Mononuclear cell (primary cell): ENCODE results near the gene PREX1. TPM values are rescaled to one million over a fixed set of nuclear protein-coding genes. Genes with fewer than 3 reads are reported as not detected.

Source experiments
- H3K27me3 ChIP-seq: 2 replicates; pipeline ENCODE4 v1.6.0; 2011; ENCODE audit warnings: low read length, control low read depth; ENCODE audit not compliant: insufficient read depth
- H3K4me1 ChIP-seq: 2 replicates; pipeline ENCODE4 v1.5.1; 2011; ENCODE audit warnings: mild to moderate bottlenecking, low read length, control low read depth; ENCODE audit not compliant: insufficient read depth
- H3K4me3 ChIP-seq: 2 replicates; pipeline ENCODE4 v1.5.1; 2011; ENCODE audit warnings: mild to moderate bottlenecking, low read length, moderate library complexity
- H3K9me3 ChIP-seq: 2 replicates; pipeline ENCODE4 v1.5.1; 2011; ENCODE audit warnings: low read depth, mild to moderate bottlenecking, control low read depth, low read length
- total RNA-seq: library from RNA; depleted of rRNA; stranded (reverse); fragments of >200 nt; gene quantifications from one replicate; pipeline ENCODE4 v1.2.3, GENCODE V29; 2012

PREX1 gene
- total RNA-seq, 1 donor = 128 TPM

DNA sequence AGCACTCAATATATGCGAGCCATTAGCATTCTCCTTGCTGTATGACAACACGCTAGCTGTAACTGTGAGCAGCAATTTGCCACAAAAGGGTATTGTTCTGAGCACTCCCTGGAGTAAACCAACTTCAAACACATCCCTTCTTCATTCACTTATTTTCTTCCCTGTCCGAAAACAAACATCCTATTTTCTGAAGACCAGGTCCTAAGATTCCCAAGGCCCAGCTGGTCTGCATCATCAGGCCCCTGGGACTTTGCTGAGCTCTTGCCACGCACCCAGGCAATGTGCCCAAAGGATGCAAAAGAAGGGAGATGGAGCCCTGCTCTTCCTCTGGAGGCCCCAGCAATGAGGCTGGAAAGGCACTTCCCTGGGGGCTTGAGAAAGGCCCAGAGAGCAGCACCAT lies 118.1 kb downstream of the PREX1 start:
- Histone ChIP-seq H3K4me1 (peaks cover 81% of the 10 kb centered on the region), H3K4me3 (no peak overlapping the region), H3K27me3 (no peaks in the 10 kb centered on the region), H3K9me3 (no peaks in the 10 kb centered on the region)

DNA sequence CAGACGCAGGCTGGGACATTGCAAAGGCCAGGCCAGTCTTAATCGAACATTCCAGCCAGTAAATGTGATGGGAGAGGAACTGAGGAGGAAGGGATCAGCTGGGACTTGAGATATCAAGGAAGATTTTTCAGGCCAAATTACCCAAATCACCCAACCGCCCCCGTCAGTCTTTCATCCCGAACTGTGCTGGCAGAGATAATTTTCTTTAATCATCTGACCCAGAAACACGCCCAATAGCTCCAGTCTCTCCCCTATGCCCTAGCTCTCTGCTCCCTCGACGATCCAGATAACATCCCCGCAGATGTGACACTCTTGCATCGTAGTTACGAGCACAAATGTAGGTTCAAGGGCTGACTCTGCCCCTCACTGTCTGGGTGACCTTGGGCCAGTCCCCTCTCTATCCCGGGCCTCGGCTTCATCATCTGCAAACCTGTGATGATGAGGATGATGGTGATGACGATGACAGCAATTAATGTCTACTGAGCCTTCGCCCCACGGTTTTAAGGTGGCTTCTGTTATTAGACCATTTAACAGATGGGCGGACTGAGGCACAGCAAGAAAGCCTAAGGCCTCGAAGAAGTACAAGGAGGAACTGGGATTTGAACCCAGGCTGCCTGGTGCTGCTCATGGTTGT lies 118.6 kb downstream of the PREX1 start:
- Histone ChIP-seq H3K4me3 (no peak overlapping the region), H3K4me1 (peaks cover 76% of the 10 kb centered on the region), H3K9me3 (no peaks in the 10 kb centered on the region), H3K27me3 (no peaks in the 10 kb centered on the region)

DNA sequence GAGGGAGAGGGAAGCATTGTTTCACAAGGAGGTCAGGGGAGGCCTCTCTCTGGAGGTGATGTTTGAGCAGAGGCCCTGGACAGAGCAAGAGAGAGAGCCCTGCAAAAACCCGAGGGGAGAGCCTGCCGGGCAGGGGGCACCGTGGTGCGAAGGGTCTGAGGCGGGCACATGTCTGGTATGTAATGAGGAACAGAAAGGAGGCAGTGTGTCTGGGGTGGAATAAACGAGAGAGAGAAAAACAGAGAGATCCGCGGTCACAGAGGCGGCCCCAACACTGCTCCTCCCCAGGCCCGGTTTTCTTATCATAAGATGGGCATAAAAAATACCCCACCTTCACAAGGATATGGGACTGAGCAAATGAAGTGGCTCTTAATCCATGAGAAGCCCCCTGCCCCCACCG lies 119.2 kb downstream of the PREX1 start:
- H3K4me3 ChIP-seq = no peak overlapping the region
- H3K27me3 ChIP-seq = no peaks in the 10 kb centered on the region
- no peaks in the 10 kb centered on the region for H3K9me3 ChIP-seq
- peaks cover 76% of the 10 kb centered on the region for H3K4me1 ChIP-seq

DNA sequence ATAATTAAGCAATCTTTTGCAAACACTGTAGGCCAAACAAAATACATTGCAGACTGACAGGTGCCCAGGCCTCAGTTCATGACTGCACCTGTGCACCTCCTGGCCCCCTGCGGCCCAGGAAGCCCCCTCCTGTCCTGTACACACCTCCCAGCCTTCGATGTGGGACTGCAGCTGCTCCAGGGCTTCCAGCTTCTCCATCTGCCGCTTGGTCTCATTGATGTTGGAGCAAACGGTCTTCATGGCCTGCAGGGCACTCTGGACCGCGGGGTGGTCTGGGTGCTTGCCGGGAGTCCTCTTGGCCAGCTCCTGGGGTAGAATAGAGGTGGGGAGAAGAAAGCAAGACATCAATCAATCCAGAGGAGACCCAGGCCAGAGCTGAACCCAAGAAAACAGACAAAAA lies 119.7 kb downstream of the PREX1 start:
- Histone ChIP-seq H3K4me1 (peaks cover 76% of the 10 kb centered on the region), H3K9me3 (no peaks in the 10 kb centered on the region), H3K4me3 (no peak overlapping the region), H3K27me3 (no peaks in the 10 kb centered on the region)

DNA sequence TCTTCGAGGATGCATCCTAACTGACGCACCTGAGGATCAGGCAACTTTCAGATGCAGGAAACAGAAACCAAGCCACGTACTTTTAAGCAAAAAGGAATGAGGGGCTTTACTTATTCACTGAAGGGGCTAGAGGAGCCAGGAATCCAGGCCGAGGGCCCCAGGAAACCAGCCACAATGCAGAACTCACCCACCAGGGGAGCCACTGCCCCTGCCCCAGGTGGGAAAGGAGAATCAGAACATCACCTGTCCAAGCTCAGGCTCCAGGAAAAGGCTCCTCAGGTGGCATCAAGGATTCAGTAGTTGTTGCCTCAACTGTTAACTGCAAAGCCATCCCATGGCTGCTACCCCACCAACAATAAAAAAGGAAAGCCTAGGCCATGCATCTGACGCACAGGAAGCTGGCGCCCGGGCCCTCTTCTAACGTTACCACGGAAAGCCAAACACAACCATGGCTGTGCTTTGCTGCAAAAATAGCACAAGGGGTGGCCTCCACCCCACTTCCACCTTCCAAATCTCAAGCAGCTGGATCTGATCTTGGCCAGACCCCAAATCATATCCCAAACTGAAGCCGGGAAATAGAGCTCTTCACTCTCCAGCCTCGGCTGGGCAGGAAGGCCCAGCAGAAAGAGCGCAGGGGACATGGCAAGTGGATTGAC lies 121.0 kb downstream of the PREX1 start:
- H3K4me3 ChIP-seq = no peak overlapping the region
- H3K9me3 ChIP-seq = no peaks in the 10 kb centered on the region
- no peaks in the 10 kb centered on the region for H3K27me3 ChIP-seq
- peaks cover 72% of the 10 kb centered on the region for H3K4me1 ChIP-seq

DNA sequence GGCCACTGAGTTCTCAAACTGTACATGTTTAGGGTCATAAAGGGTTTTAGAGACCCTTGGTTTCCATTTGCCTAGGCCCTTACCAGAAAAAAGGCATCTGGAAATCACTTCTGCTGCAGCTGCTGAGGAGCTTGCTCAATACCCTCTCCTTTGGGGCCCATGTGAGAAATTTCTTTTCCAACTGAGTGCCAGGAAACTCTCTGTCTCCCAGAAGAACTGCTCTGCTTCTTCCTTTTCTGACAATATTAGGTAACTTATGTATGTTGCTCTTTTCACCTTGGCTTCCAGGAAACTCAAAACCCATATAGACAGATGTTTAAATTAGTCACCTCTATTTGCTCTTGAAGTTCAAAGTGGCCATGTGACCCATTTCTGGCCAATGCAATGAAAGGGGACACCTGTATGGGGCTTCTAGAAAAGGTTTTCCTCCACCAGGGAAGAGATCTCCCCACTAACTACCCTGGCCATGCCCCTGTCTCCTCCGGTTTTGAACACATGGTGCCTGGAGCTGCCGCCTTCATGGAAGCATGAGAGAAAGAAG lies 121.6 kb downstream of the PREX1 start:
- Histone ChIP-seq H3K4me1 (peaks cover 65% of the 10 kb centered on the region), H3K4me3 (no peak overlapping the region), H3K27me3 (no peaks in the 10 kb centered on the region), H3K9me3 (no peaks in the 10 kb centered on the region)

DNA sequence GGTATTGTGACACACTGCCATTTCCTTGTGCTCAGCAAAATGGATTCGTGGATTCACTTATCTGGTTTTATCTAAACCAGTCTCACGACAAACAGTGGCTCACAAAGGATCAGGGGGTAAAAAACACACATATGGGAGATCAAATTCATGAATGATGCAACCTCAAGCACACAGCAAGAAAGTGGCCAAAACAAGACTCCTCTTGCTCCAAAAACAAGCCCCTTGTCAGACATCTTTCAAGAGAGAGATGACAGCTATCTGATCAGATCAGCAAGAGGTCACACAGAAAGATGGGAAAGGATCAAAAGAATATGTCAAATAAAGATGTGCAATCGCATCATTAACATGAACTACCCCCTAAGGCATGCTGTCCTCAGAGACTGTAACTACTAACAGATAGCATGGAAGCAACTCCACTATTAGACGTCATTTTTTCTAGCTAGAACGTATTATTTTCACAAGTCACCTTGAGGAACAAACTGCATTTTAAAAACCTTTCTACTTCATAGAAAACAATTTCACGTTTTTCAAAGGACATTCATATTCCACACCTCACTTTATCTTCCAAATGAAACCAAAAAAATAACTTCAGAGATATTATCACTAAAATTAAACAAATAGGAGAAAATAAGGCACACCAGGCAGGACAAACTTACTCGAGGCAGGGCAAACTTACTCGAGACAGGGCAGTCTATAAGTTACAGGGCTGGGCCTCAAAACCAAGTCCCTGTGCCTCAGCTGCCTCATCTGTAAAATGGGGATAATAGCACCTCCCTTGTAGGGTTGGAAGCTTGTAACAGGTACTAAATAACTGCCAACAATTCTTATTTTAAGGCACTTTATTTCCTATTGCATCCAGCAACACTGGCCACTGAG lies 122.3 kb downstream of the PREX1 start:
- Histone ChIP-seq H3K9me3 (no peaks in the 10 kb centered on the region), H3K4me1 (peaks cover 58% of the 10 kb centered on the region), H3K27me3 (no peaks in the 10 kb centered on the region), H3K4me3 (no peak overlapping the region)

DNA sequence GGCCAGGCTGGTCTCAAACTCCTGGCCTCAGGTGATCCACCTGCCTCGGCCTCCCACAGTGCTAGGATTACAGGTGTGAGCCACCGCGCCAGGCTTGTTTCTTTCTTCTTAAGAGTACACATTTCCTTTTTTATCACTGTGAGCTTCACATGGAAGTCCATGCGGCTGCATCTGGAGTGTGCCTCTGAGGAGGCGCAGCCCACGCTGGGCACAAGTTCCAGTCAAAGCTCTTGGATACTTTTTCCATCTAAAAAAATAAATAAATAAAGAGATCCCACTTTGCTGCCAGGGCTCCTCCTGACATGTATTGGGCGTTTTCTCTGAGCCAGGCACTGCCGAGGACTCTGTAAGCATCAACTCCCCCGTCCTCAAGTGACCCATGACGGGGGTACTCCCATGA lies 123.0 kb downstream of the PREX1 start:
- H3K27me3 ChIP-seq = no peaks in the 10 kb centered on the region
- no peak overlapping the region for H3K4me3 ChIP-seq
- H3K4me1 ChIP-seq = peaks cover 53% of the 10 kb centered on the region
- no peaks in the 10 kb centered on the region for H3K9me3 ChIP-seq

DNA sequence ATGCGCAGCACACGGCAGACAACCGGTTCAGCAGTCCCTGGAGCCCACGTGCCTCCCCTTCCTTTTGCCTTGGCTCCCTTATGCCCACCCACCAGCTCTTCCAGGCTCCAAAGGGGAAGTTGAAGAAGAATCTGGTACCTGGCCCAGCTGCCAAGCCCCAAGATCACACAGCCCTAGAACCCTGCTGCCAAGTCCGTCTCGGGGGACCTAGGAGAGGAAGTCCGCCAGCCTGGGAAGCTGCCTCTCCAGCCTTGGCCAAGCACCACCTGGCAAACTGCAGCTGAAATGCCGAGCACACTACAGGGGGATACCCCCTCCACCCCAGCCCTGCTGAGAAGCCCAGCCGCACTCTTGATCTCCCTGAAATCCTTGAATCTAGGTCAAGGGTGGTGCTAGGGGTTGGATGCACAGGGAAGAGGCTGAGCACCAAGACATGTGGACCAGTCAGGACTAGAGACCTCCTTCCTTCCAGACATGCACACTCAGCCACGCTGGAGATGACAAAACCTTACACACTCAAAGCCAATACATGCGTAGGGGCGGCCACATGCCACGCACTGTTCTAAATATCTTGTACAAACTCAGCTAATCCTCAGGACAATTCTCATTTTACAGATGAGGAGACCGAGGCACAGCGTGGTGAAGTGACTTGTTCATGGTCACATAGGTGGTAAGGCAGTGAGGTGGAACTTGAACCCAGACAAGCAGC lies 124.1 kb downstream of the PREX1 start:
- no peak overlapping the region for H3K4me3 ChIP-seq
- no peaks in the 10 kb centered on the region for H3K27me3 ChIP-seq
- H3K9me3 ChIP-seq = no peaks in the 10 kb centered on the region
- H3K4me1 ChIP-seq = peaks cover 50% of the 10 kb centered on the region

DNA sequence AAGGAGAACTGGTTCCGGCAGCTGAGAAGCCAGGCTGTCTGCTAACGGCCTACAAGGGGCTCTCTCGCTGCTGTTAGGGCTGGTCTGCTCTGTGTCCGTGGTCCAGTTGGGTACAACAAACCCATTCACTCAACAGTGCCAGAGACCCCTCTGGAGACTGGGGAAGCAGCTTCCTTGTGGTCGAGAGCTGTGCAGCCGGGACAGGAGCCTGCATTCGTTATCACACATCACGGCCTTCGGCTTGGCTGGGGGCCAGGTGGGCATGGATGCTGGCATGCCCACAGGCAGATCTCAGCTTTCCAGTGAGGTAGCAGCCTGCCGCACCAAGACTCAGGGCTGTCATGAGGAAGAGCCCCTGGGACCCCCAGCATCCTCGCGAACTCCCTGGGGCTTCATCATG lies 124.7 kb downstream of the PREX1 start:
- Histone ChIP-seq H3K4me3 (no peak overlapping the region), H3K27me3 (no peaks in the 10 kb centered on the region), H3K9me3 (no peaks in the 10 kb centered on the region), H3K4me1 (peaks cover 47% of the 10 kb centered on the region)

DNA sequence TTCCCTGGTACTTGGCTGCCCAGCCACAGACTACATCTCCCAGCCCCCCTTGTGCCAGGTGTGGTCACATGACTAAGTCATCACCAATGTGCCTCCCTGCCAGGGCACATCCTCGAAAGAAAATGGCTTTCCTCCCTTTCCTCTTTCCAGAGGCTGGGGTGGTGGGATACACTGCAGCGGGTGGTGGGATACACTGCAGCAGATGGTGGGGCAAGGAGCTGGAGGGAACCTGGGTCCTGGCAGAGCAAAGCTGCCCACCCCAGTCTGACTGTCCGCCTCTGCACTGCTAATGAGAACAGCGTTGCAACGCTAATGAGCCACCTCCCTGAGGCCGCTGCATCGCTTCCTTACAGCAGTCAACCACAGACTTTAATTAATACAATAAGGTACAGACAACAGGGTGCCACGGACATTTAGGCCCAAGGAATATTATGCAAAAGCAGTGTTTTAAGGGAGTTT lies 125.3 kb downstream of the PREX1 start:
- H3K4me3 ChIP-seq = no peak overlapping the region
- no peaks in the 10 kb centered on the region for H3K27me3 ChIP-seq
- no peaks in the 10 kb centered on the region for H3K9me3 ChIP-seq
- peaks cover 41% of the 10 kb centered on the region for H3K4me1 ChIP-seq

DNA sequence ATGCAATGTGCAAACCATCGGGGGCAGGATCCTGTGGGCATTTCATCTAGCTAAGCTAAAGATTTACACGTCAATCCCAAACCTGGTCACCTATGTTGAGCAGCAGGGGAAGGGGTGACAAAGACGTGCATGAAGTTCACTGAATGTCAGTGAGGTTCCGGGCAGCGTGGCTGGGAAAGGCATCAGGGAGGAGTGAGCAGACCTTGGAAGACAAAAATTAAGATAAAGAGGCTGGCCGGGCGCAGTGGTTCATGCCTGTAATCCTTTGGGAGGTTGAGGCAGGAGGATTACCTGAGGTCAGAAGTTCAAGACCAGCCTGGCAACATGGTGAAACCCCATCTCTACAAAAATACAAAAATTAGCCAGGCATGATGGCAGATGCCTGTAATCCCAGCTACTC lies 126.1 kb downstream of the PREX1 start:
- peaks cover 33% of the 10 kb centered on the region for H3K4me1 ChIP-seq
- H3K27me3 ChIP-seq = no peaks in the 10 kb centered on the region
- no peak overlapping the region for H3K4me3 ChIP-seq
- no peaks in the 10 kb centered on the region for H3K9me3 ChIP-seq

DNA sequence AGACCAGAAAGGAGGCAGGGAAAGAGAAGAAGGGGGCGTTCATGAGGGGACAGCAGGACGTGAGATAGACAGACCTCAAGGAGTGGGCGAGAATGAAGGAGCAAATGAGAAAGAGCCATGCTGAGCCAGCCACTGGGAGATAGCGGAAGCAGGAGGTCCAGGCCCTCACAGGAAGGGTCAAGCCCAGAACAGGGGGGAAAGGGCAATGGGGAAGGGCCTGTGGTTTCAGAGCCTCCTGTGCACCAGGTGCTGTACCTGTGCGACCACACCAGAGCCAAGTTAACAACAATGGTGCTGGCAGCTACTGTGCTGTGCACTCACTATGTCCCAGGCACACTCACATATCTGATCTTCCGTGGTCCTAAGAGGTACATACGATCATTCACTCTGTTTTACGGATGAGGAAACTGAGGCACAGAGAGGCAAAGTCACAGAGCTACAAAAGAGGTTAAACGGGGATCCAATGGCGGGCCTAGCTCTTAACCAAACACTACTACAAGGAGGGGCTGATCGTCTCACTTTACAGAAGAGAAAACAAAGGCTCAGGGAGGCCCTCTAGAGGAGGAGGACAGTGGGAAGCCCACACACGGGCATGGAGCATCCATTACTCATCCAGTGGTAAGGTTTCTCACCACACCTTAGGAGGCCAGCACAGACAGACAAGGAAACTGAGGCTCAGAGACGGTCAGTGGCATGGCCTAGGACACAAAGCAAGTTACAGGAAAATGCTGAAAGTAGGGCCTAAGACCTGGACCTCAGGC lies 129.1 kb downstream of the PREX1 start:
- Histone ChIP-seq H3K9me3 (no peaks in the 10 kb centered on the region), H3K4me1 (peaks cover 15% of the 10 kb centered on the region), H3K27me3 (no peaks in the 10 kb centered on the region), H3K4me3 (no peak overlapping the region)

DNA sequence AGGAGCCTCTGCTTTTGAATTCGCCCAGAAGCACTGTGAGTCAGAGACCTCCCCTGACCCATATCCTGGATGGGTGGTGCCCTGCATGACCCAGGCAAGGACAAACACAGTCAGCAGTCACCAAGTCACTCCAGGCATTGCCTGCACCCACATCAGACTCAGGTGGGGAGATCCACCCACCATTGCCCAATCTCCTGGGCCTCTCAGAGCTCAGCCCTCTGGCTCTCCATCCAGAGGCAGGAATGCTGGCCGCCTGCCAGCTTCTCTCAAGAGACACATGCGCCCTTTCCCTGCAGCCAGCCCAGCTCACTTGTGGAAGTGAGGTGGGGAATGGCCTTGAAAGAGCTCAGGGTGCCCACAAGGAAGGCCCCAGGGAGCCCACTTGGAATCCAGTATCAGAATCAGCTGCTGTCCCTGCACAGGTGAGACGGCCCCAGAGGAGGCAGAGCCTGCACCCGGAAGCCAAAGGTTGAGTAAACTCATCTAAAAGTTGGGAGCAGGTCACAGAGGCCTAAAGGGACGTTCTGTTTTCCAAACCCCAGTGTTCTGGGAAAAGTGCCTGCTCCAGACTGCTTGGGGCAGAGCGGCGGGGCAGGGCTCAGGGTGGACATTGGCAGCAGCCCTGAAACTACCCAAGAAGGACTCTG lies 129.8 kb downstream of the PREX1 start:
- peaks cover 8% of the 10 kb centered on the region for H3K4me1 ChIP-seq
- H3K4me3 ChIP-seq = no peak overlapping the region
- no peaks in the 10 kb centered on the region for H3K9me3 ChIP-seq
- no peaks in the 10 kb centered on the region for H3K27me3 ChIP-seq
